H1 (cell line): Measurements from ENCODE around the gene GEMIN7. TPM values are rescaled to one million over a fixed set of nuclear protein-coding genes. Genes with fewer than 3 reads are reported as not detected.

ENCODE experiments used
- CTCF ChIA-PET: fragments of 300-600 bp; sonication (Branson Sonifier 250); formaldehyde crosslinking; loops from one replicate; lab custom pipeline; 2021; ENCODE audit not compliant: partially characterized antibody; lab: Charles Lee
- POLR2A ChIA-PET: fragments of 300-600 bp; sonication (Branson Sonifier 250); formaldehyde crosslinking; loops from one replicate; lab custom pipeline; 2021; ENCODE audit warnings: inconsistent platforms; ENCODE audit not compliant: partially characterized antibody; lab: Charles Lee
- DNase-seq, 2 experiments: peaks; one replicate each; pipeline versions ENCODE4 v3.0.0 to v3.0.0-alpha.2; 2010 to 2022; ENCODE audit warnings: low spot score in 2 of 2, low read depth in 1 of 2, mixed read lengths in 1 of 2
- FAIRE-seq: peaks from 2 replicates; lab custom pipeline; 2011; peaks lifted over from hg19 to GRCh38; lab: Jason Lieb, UNC
- H2AFZ ChIP-seq: 2 replicates; pipeline ENCODE4 v1.8.1; 2012; ENCODE audit warnings: low read length, inconsistent platforms
- H2AK5ac ChIP-seq: 2 replicates; pipeline ENCODE4 v1.6.1; 2013; ENCODE audit warnings: low read depth, low read length
- H2BK120ac ChIP-seq: replicated peaks from 2 replicates; pipeline ENCODE3; 2013; ENCODE audit warnings: low read depth, low read length, inconsistent platforms
- H2BK12ac ChIP-seq: 2 replicates; pipeline ENCODE4 v1.6.1; 2013; ENCODE audit warnings: low read depth, low read length
- H2BK15ac ChIP-seq: 2 replicates; pipeline ENCODE4 v1.6.1; 2013; ENCODE audit warnings: low read length
- H2BK20ac ChIP-seq: 2 replicates; pipeline ENCODE4 v1.6.1; 2013; ENCODE audit warnings: low read length
- H2BK5ac ChIP-seq: 2 replicates; pipeline ENCODE4 v1.6.1; 2013; ENCODE audit warnings: low read depth, low read length
- H3K14ac ChIP-seq: 2 replicates; pipeline ENCODE4 v1.6.1; 2013; ENCODE audit warnings: inconsistent platforms; ENCODE audit not compliant: insufficient read length
- H3K18ac ChIP-seq: 2 replicates; pipeline ENCODE4 v1.6.1; 2013; ENCODE audit warnings: low read length; ENCODE audit errors: extremely low read depth
- H3K23ac ChIP-seq: 2 replicates; pipeline ENCODE4 v1.6.1; 2013; ENCODE audit warnings: inconsistent platforms; ENCODE audit not compliant: insufficient read length
- H3K23me2 ChIP-seq: 2 replicates; pipeline ENCODE4 v1.6.1; 2013; ENCODE audit warnings: low read depth, low read length
- H3K27ac ChIP-seq: 2 replicates; pipeline ENCODE4 v1.6.1; 2011; ENCODE audit warnings: low read depth, low read length, inconsistent platforms
- H3K27me3 ChIP-seq, 4 experiments: replicated peaks in 1 of 4; 1 replicate in 1 of 4; 2 replicates in 3 of 4; pipeline versions ENCODE4 v1.6.1 to v1.8.1; 2011 to 2013; ENCODE audit warnings: low read length in 3 of 4, mild to moderate bottlenecking in 3 of 4, inconsistent platforms in 2 of 4, mixed read lengths in 2 of 4, moderate library complexity in 1 of 4; ENCODE audit not compliant: control insufficient read depth in 3 of 4, insufficient read depth in 3 of 4; ENCODE audit errors: extremely low read depth in 1 of 4
- H3K36me3 ChIP-seq, 4 experiments: 2 replicates each; pipeline versions ENCODE4 v1.6.1 to v1.8.1; 2011 to 2013; ENCODE audit warnings: mild to moderate bottlenecking in 4 of 4, low read length in 3 of 4, moderate library complexity in 2 of 4, control low read depth in 1 of 4, inconsistent platforms in 1 of 4; ENCODE audit not compliant: insufficient read depth in 4 of 4, control insufficient read depth in 2 of 4
- H3K4ac ChIP-seq: replicated peaks from 2 replicates; pipeline ENCODE3; 2013; ENCODE audit warnings: low read length, low read depth, mixed read lengths, inconsistent platforms; ENCODE audit not compliant: insufficient read length
- H3K4me1 ChIP-seq, 4 experiments: replicated peaks in 1 of 4; 1 replicate in 1 of 4; 2 replicates in 3 of 4; pipeline versions ENCODE4 v1.6.1 to v1.8.1; 2011 to 2013; ENCODE audit warnings: low read length in 3 of 4, inconsistent platforms in 2 of 4, mixed read lengths in 1 of 4; ENCODE audit not compliant: insufficient read depth in 4 of 4, control insufficient read depth in 3 of 4
- H3K4me2 ChIP-seq, 2 experiments: 2 replicates each; pipeline versions ENCODE4 v1.6.1 to v1.8.1; 2011 to 2013; ENCODE audit warnings: low read depth in 2 of 2, low read length in 2 of 2, control low read depth in 1 of 2, inconsistent platforms in 1 of 2, mild to moderate bottlenecking in 1 of 2; ENCODE audit not compliant: insufficient read depth in 1 of 2
- H3K4me3 ChIP-seq, 4 experiments: fragments of 200-600, 300-600 bp in 1 of 4; sonication (generic), shearing (Covaris generic), sonication (Bioruptor Twin) in 1 of 4; 2 replicates each; pipeline versions ENCODE4 v1.5.1 to v1.8.1; 2011 to 2016; ENCODE audit warnings: low read length in 4 of 4, low read depth in 3 of 4, control low read depth in 2 of 4, inconsistent platforms in 2 of 4, mild to moderate bottlenecking in 2 of 4, mixed read lengths in 1 of 4, moderate library complexity in 1 of 4; ENCODE audit not compliant: insufficient read depth in 2 of 4; ENCODE audit errors: extremely low read depth in 1 of 4
- H3K56ac ChIP-seq: replicated peaks from 2 replicates; pipeline ENCODE3; 2013; ENCODE audit warnings: low read depth, mild to moderate bottlenecking, mixed read lengths, low read length, inconsistent platforms; ENCODE audit not compliant: insufficient read length
- H3K79me1 ChIP-seq: 2 replicates; pipeline ENCODE4 v1.6.1; 2013; ENCODE audit warnings: low read depth, low read length, control low read depth
- H3K79me2 ChIP-seq, 2 experiments: 2 replicates each; pipeline versions ENCODE4 v1.6.1 to v1.8.1; 2012 to 2013; ENCODE audit warnings: low read length in 2 of 2, mild to moderate bottlenecking in 2 of 2, inconsistent platforms in 1 of 2; ENCODE audit not compliant: insufficient read depth in 2 of 2, control insufficient read depth in 1 of 2
- H3K9ac ChIP-seq, 4 experiments: replicated peaks in 1 of 4; 1 replicate in 1 of 4; 2 replicates in 3 of 4; pipeline versions ENCODE4 v1.6.1 to v1.8.1; 2011 to 2013; ENCODE audit warnings: low read depth in 3 of 4, low read length in 3 of 4, control low read depth in 2 of 4, mild to moderate bottlenecking in 2 of 4, moderate library complexity in 2 of 4, inconsistent platforms in 1 of 4; ENCODE audit errors: extremely low read depth in 1 of 4
- H3K9me3 ChIP-seq, 2 experiments: 2 replicates each; pipeline versions ENCODE4 v1.6.1 to v1.8.1; 2012 to 2013; ENCODE audit warnings: mild to moderate bottlenecking in 2 of 2, moderate library complexity in 2 of 2, control low read depth in 1 of 2, inconsistent platforms in 1 of 2, low read depth in 1 of 2, low read length in 1 of 2, mixed read lengths in 1 of 2; ENCODE audit not compliant: insufficient read depth in 2 of 2
- H4K20me1 ChIP-seq, 2 experiments: replicated peaks in 1 of 2; 2 replicates each; pipeline versions ENCODE3 to v1.8.1; 2011 to 2013; ENCODE audit warnings: inconsistent platforms in 2 of 2, low read length in 2 of 2, mild to moderate bottlenecking in 1 of 2; ENCODE audit not compliant: insufficient read depth in 2 of 2, control insufficient read depth in 1 of 2
- H4K5ac ChIP-seq: 2 replicates; pipeline ENCODE4 v1.6.1; 2013; ENCODE audit warnings: low read length, low read depth, mixed read lengths, inconsistent platforms; ENCODE audit not compliant: insufficient read length
- H4K8ac ChIP-seq: 2 replicates; pipeline ENCODE4 v1.8.0; 2013; ENCODE audit warnings: mild to moderate bottlenecking, moderate library complexity, low read length, inconsistent platforms; ENCODE audit not compliant: insufficient read depth; ENCODE audit errors: extremely low read depth
- H4K91ac ChIP-seq: replicated peaks from 2 replicates; pipeline ENCODE3; 2013; ENCODE audit warnings: low read length, mixed read lengths, inconsistent platforms; ENCODE audit not compliant: insufficient read length
- ASH2L ChIP-seq: fragments of 200-600, 300-600 bp; sonication (generic); IDR thresholded peaks from one replicate; pipeline ENCODE4 v1.7.1; 2017; ENCODE audit warnings: low read length
- CHD1 ChIP-seq: IDR thresholded peaks from 2 replicates; pipeline ENCODE4 v1.6.1; 2012; ENCODE audit warnings: low read depth, low read length, improper control_type of control experiment
- CHD2 ChIP-seq: IDR thresholded peaks from 2 replicates; pipeline ENCODE4 v1.6.1; 2012; ENCODE audit warnings: low read length, improper control_type of control experiment
- GABPA ChIP-seq: IDR thresholded peaks from 2 replicates; pipeline ENCODE4 v1.6.1; 2011; ENCODE audit warnings: mild to moderate bottlenecking, low read length, moderate library complexity, borderline replicate concordance; ENCODE audit not compliant: insufficient read depth
- GTF2F1 ChIP-seq: IDR thresholded peaks from 2 replicates; pipeline ENCODE4 v1.6.1; 2012; ENCODE audit warnings: low read depth, low read length, improper control_type of control experiment, borderline replicate concordance
- KDM5A ChIP-seq: fragments of 200-600 bp; IDR thresholded peaks from 2 replicates; pipeline ENCODE4 v1.7.1; 2012; ENCODE audit warnings: mild to moderate bottlenecking, low read length, inconsistent platforms, mixed read lengths
- PHF8 ChIP-seq: fragments of 200-600 bp; sonication (generic); conservative IDR thresholded peaks from 2 replicates; pipeline ENCODE4 v1.7.1; 2012; ENCODE audit warnings: low read depth, mild to moderate bottlenecking, inconsistent platforms, low read length, moderate library complexity
- WGBS, 2 experiments: shearing (Covaris generic) in 1 of 2; methylation state at CpG; one replicate each; pipeline versions ENCODE4 v1.1.6 to v1.1.7; 2013 to 2015; ENCODE audit warnings: low lambda C conversion rate in 2 of 2, mixed read lengths in 2 of 2, inconsistent platforms in 1 of 2, low coverage in 1 of 2, missing lambda C conversion rate in 1 of 2; ENCODE audit not compliant: insufficient replicate concordance in 2 of 2, insufficient coverage in 1 of 2, insufficient read length in 1 of 2; ENCODE audit errors: extremely low coverage in 1 of 2, missing lambda C conversion rate in 1 of 2; 5-methylcytosine and 5-hydroxymethylcytosine counted together
- polyA plus RNA-seq, 7 experiments: library from polyadenylated mRNA; depleted of rRNA in 3 of 7; stranded (reverse) in 5 of 7; unstranded in 2 of 7; fragments of >200 nt in 5 of 7; fragments of 200-250 nt in 2 of 7; gene quantifications; 1 replicate in 5 of 7; 2 replicates in 1 of 7; 4 replicates in 1 of 7; pipeline versions ENCODE4 v1.2.1 to v1.2.3, GENCODE V29; 2011 to 2013; ENCODE audit warnings: missing spikeins in 2 of 7, mixed read lengths in 2 of 7
- total RNA-seq: library from RNA; stranded (reverse); fragmentation: NEBNext Ultra II Directional; extraction: Animal tissue kit (Norgen Biotek cat#: 25700); gene quantifications from 2 replicates; pipeline ENCODE4 v1.2.1, GENCODE V29; 2021

Gene GEMIN7
- total and polyA plus RNA-seq, 2 of the 8 experiments (the other 6 are each of a cell fraction or from before 2014, with no cell fraction given) = 48.0 to 91.6 TPM

DNA sequence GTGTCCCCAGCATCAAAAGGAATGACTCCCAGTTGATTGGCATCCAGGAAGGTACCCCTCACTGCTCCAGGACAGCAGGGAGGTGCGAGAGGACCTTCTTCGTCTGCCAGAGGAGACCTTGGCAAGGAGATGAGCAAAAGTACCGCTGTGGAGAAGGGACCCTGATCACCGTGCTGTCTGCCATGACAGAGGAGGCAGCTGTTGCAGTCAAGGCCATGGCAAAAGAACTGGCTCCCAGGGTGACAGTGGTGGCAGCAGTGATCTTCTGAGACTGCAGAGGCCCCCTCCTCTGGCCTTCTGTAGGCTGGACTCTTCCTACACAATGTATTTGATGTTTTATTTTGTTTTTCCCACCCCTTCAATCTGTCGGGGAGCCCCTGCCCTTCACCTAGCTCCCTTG is 49.7 kb downstream of the GEMIN7 start:
- H4K20me1 ChIP-seq = peaks cover 17 to 32% of the 10 kb centered on the region in 2 experiments
- 92% methylated on average over 5 of the region's 5 CpGs; no CpG with 5 or more reads in 1 of the 2 experiments for WGBS, 2 experiments

More for the DNA sequence above, 49.7 kb downstream of the GEMIN7 start:
- Histone ChIP-seq H2AFZ (no peak overlapping the region), H3K9me3 (no peaks in the 10 kb centered on the region), H3K18ac (no peak overlapping the region), H3K79me1 (peaks cover 23% of the 10 kb centered on the region), H3K4me3 (no peak overlapping the region), H2BK20ac (no peak overlapping the region), H3K23me2 (no peaks in the 10 kb centered on the region)
- FAIRE-seq = no peak
- TF ChIP-seq GABPA (no peak), PHF8 (no peak), KDM5A (no peak), GTF2F1 (no peak), CHD2 (no peak), CHD1 (no peak), ASH2L (no peak)
- TF ChIP-seq, all 59 proteins: peak for 0
- Histone ChIP-seq H3K9ac (no peak overlapping the region; a peak in 1 of 7 replicates), H3K27ac (no peak overlapping the region), H2BK120ac (no peak overlapping the region), H3K23ac (no peak overlapping the region), H4K91ac (no peak overlapping the region), H3K4ac (no peak overlapping the region), H3K27me3 (no peaks in the 10 kb centered on the region; a peak in 1 of 7 replicates), H3K56ac (no peak overlapping the region), H4K8ac (no peak overlapping the region), H3K4me2 (no peak overlapping the region), H3K36me3 (no peaks in the 10 kb centered on the region), H3K79me2 (peaks cover 0 to 42% of the 10 kb centered on the region in 2 experiments; a peak in 2 of 4 replicates), H2BK12ac (no peak overlapping the region), H2BK15ac (no peak overlapping the region), H2AK5ac (no peak overlapping the region), H4K5ac (no peak overlapping the region), H3K14ac (no peak overlapping the region), H2BK5ac (no peak overlapping the region), H3K4me1 (peaks cover 0 to 10% (median 7%) of the 10 kb centered on the region in 4 experiments; a peak in 6 of 7 replicates)
- CTCF ChIA-PET = interaction anchor here (1.3 kb wide), 1 partner anchor 37 kb away, joined by 3 read pairs; no protein-coding TSS in a partner anchor
- POLR2A ChIA-PET = interaction anchor here (0.9 kb wide), 1 partner anchor 39 kb away, joined by 3 read pairs; no protein-coding TSS in a partner anchor
- no peak for DNase-seq
